ENCODE data around the gene SMC2.

The SMC2 gene

GRCh38 chr9:104091708-104092107 is 2.4 kb upstream of the SMC2 start:
- no peak overlapping the region for H2AFZ ChIP-seq (ENCODE audit: low read depth, low read length)
- H3K4ac ChIP-seq (ENCODE audit: low read depth in 1 of 2, low read length in 2 of 2) = no peak overlapping the region
- H3K79me1 ChIP-seq (replicated peaks; ENCODE audit: low read length, poor library complexity, severe bottlenecking) = peaks cover 6% of the 10 kb centered on the region

DNA sequence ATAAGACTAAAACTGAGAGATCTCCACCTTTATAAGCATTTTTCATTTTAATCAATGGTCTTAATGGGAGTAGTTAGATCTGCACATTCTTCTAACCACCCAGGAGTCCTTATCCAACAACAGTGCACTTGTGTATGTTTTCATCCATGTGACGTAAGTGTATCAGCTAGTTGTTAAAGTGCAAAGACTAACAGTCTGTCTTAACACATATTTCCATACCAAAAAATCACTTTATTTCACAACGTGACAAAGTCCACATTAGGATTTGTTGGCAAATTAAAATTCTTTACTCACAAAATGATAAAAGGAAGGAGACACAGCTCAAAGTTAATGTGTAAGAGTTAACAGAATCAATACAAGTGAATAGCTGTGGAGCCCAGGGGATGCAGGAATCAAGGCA is 1.9 kb upstream of the SMC2 start:
- Histone ChIP-seq H3K27me3 (ENCODE audit: control insufficient read depth in 1 of 2, insufficient read depth in 1 of 2, low read length in 2 of 2) (no peaks in the 10 kb centered on the region), H3K23ac (ENCODE audit: low read length in 2 of 2) (no peak overlapping the region), H3K27ac (ENCODE audit: low read length, poor library complexity, severe bottlenecking) (no peak overlapping the region), H3K36me3 (ENCODE audit: control insufficient read depth in 1 of 2, insufficient read depth in 2 of 2, low read depth in 1 of 2, low read length in 2 of 2) (no peaks in the 10 kb centered on the region), H2AFZ (ENCODE audit: low read depth, low read length) (no peak overlapping the region), H3K14ac (ENCODE audit: low read length in 2 of 2) (no peak overlapping the region), H2BK12ac (ENCODE audit: low read length in 2 of 2) (peak overlapping the region in 1 of 2 experiments; percentile 52), H3K4me3 (ENCODE audit: insufficient read depth in 1 of 2, low read depth in 1 of 2, low read length in 2 of 2) (peak overlapping the region in 1 of 2 experiments; percentile 89), H3K9ac (ENCODE audit: low read length) (no peak overlapping the region), H3K79me1 (replicated peaks; ENCODE audit: low read length, poor library complexity, severe bottlenecking) (peaks cover 6% of the 10 kb centered on the region), H3K4me1 (ENCODE audit: control insufficient read depth, insufficient read depth, low read depth, low read length) (peaks cover 1% of the 10 kb centered on the region), H3K4ac (ENCODE audit: low read depth in 1 of 2, low read length in 2 of 2) (no peak overlapping the region), H3K18ac (ENCODE audit: low read depth in 1 of 2, low read length in 2 of 2) (no peak overlapping the region), H4K8ac (ENCODE audit: low read length) (no peak overlapping the region), H3K9me3 (ENCODE audit: control insufficient read depth, low read length) (no peaks in the 10 kb centered on the region), H3K4me2 (ENCODE audit: low read length, poor library complexity, severe bottlenecking) (no peak overlapping the region), H4K91ac (ENCODE audit: low read length) (no peak overlapping the region), H2BK15ac (ENCODE audit: low read depth, poor library complexity, severe bottlenecking) (no peak overlapping the region), H2AK5ac (ENCODE audit: low read length, severe bottlenecking) (no peak overlapping the region), H2BK120ac (ENCODE audit: low read depth, low read length) (no peak overlapping the region), H2BK5ac (ENCODE audit: low read depth, low read length, poor library complexity, severe bottlenecking) (no peak overlapping the region)
- 100% methylated on average over 1 of the region's 2 CpGs for WGBS
- DNase-seq = no peak

More at GRCh38 chr9:104091708-104092107, 2.4 kb upstream of the SMC2 start:
- no peak overlapping the region for H3K9ac ChIP-seq (ENCODE audit: low read length)
- H3K27me3 ChIP-seq (ENCODE audit: control insufficient read depth in 1 of 2, insufficient read depth in 1 of 2, low read length in 2 of 2) = no peaks in the 10 kb centered on the region
- no peak overlapping the region for H2AK5ac ChIP-seq (ENCODE audit: low read length, severe bottlenecking)
- no peak overlapping the region for H3K18ac ChIP-seq (ENCODE audit: low read depth in 1 of 2, low read length in 2 of 2)
- H2BK15ac ChIP-seq (ENCODE audit: low read depth, poor library complexity, severe bottlenecking) = no peak overlapping the region
- no peak overlapping the region for H3K14ac ChIP-seq (ENCODE audit: low read length in 2 of 2)
- no peak overlapping the region for H4K91ac ChIP-seq (ENCODE audit: low read length)
- H2BK120ac ChIP-seq (ENCODE audit: low read depth, low read length) = no peak overlapping the region
- H3K27ac ChIP-seq (ENCODE audit: low read length, poor library complexity, severe bottlenecking) = no peak overlapping the region
- H3K4me1 ChIP-seq (ENCODE audit: control insufficient read depth, insufficient read depth, low read depth, low read length) = peaks cover 1% of the 10 kb centered on the region
- no peak overlapping the region for H3K4me3 ChIP-seq (ENCODE audit: insufficient read depth in 1 of 2, low read depth in 1 of 2, low read length in 2 of 2)
- no peaks in the 10 kb centered on the region for H3K36me3 ChIP-seq (ENCODE audit: control insufficient read depth in 1 of 2, insufficient read depth in 2 of 2, low read depth in 1 of 2, low read length in 2 of 2)
- peak; percentile 8 for DNase-seq
- H2BK12ac ChIP-seq (ENCODE audit: low read length in 2 of 2) = peak overlapping the region in 1 of 2 experiments; percentile 52
- H3K4me2 ChIP-seq (ENCODE audit: low read length, poor library complexity, severe bottlenecking) = no peak overlapping the region
- H2BK5ac ChIP-seq (ENCODE audit: low read depth, low read length, poor library complexity, severe bottlenecking) = no peak overlapping the region
- 76% methylated on average over 4 of the region's 4 CpGs for WGBS
- H4K8ac ChIP-seq (ENCODE audit: low read length) = no peak overlapping the region
- no peak overlapping the region for H3K23ac ChIP-seq (ENCODE audit: low read length in 2 of 2)
- H3K9me3 ChIP-seq (ENCODE audit: control insufficient read depth, low read length) = no peaks in the 10 kb centered on the region

DNA sequence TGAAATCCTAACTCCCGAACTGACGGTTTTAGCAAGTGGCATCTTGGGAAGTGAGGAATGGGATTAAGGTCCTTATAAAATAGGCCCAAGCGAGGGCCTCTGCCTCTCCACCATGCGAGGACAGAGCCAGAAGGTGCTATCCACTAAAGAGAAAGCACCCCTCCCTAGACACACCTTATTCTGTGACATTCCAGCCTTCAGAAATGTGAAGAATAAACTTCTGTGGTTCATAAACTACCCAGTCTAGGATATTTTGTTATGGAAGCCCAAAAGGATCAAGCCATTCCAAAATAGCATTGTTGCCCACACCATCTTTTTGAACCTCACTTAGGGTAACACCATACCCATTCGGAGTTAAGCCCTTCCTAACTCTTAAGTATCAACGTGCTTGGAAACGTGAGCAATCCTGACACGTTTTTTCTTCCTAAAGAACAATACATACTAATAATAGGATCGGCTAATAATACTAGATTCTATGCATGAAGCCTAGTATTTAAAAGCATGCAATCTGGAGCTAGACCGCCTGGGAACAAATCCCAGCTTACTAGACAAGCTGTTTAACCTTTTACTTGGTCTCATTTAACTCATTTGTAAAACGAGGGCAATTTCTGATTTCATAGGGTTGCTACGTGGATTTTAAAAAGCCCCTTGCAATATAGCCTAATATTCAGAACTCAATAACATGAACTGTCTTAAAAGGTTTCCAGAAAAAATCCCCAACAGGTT is 1.1 kb upstream of the SMC2 start:
- Histone ChIP-seq H3K14ac (ENCODE audit: low read length in 2 of 2) (no peak overlapping the region), H2BK12ac (ENCODE audit: low read length in 2 of 2) (peak overlapping the region in 1 of 2 experiments; percentile 3), H2BK120ac (ENCODE audit: low read depth, low read length) (no peak overlapping the region), H2AFZ (ENCODE audit: low read depth, low read length) (no peak overlapping the region), H3K4me1 (ENCODE audit: control insufficient read depth, insufficient read depth, low read depth, low read length) (peaks cover 1% of the 10 kb centered on the region), H3K4ac (ENCODE audit: low read depth in 1 of 2, low read length in 2 of 2) (no peak overlapping the region), H3K4me2 (ENCODE audit: low read length, poor library complexity, severe bottlenecking) (peak overlapping the region; percentile 74), H3K27ac (ENCODE audit: low read length, poor library complexity, severe bottlenecking) (peak overlapping the region; percentile 99), H4K8ac (ENCODE audit: low read length) (no peak overlapping the region), H2BK15ac (ENCODE audit: low read depth, poor library complexity, severe bottlenecking) (no peak overlapping the region), H3K79me1 (replicated peaks; ENCODE audit: low read length, poor library complexity, severe bottlenecking) (peaks cover 6% of the 10 kb centered on the region), H2AK5ac (ENCODE audit: low read length, severe bottlenecking) (no peak overlapping the region), H3K36me3 (ENCODE audit: control insufficient read depth in 1 of 2, insufficient read depth in 2 of 2, low read depth in 1 of 2, low read length in 2 of 2) (no peaks in the 10 kb centered on the region), H3K9ac (ENCODE audit: low read length) (peak overlapping the region; percentile 98), H3K9me3 (ENCODE audit: control insufficient read depth, low read length) (no peaks in the 10 kb centered on the region), H4K91ac (ENCODE audit: low read length) (no peak overlapping the region), H3K23ac (ENCODE audit: low read length in 2 of 2) (no peak overlapping the region), H3K4me3 (ENCODE audit: insufficient read depth in 1 of 2, low read depth in 1 of 2, low read length in 2 of 2) (peak overlapping the region in 1 of 2 experiments; percentile 89), H2BK5ac (ENCODE audit: low read depth, low read length, poor library complexity, severe bottlenecking) (no peak overlapping the region), H3K18ac (ENCODE audit: low read depth in 1 of 2, low read length in 2 of 2) (peak overlapping the region; percentile 21 to 61), H3K27me3 (ENCODE audit: control insufficient read depth in 1 of 2, insufficient read depth in 1 of 2, low read length in 2 of 2) (no peaks in the 10 kb centered on the region)
- DNase-seq = no peak
- WGBS = 56% methylated on average over 6 of the region's 12 CpGs

GRCh38 chr9:104094534-104095015 is 466 bp downstream of the SMC2 start:
- Histone ChIP-seq H3K4me1 (ENCODE audit: control insufficient read depth, insufficient read depth, low read depth, low read length) (peaks cover 1% of the 10 kb centered on the region), H2AFZ (ENCODE audit: low read depth, low read length) (peak overlapping the region; percentile 76), H3K4me2 (ENCODE audit: low read length, poor library complexity, severe bottlenecking) (peak overlapping the region; percentile 76)

More at GRCh38 chr9:104094534-104095015, 466 bp downstream of the SMC2 start:
- no peak overlapping the region for H2BK12ac ChIP-seq (ENCODE audit: low read length in 2 of 2)
- WGBS = under 1% methylated on average over 12 of the region's 18 CpGs
- no peak overlapping the region for H3K27ac ChIP-seq (ENCODE audit: low read length, poor library complexity, severe bottlenecking)
- H3K79me1 ChIP-seq (replicated peaks; ENCODE audit: low read length, poor library complexity, severe bottlenecking) = peaks cover 6% of the 10 kb centered on the region
- H3K18ac ChIP-seq (ENCODE audit: low read depth in 1 of 2, low read length in 2 of 2) = no peak overlapping the region
- H2BK15ac ChIP-seq (ENCODE audit: low read depth, poor library complexity, severe bottlenecking) = no peak overlapping the region
- no peak for DNase-seq
- no peak overlapping the region for H4K91ac ChIP-seq (ENCODE audit: low read length)
- H3K27me3 ChIP-seq (ENCODE audit: control insufficient read depth in 1 of 2, insufficient read depth in 1 of 2, low read length in 2 of 2) = no peaks in the 10 kb centered on the region
- H4K8ac ChIP-seq (ENCODE audit: low read length) = no peak overlapping the region
- H3K9ac ChIP-seq (ENCODE audit: low read length) = peak overlapping the region; percentile 98
- H2BK5ac ChIP-seq (ENCODE audit: low read depth, low read length, poor library complexity, severe bottlenecking) = no peak overlapping the region
- H3K23ac ChIP-seq (ENCODE audit: low read length in 2 of 2) = no peak overlapping the region
- H2AK5ac ChIP-seq (ENCODE audit: low read length, severe bottlenecking) = no peak overlapping the region
- no peak overlapping the region for H3K14ac ChIP-seq (ENCODE audit: low read length in 2 of 2)
- peak overlapping the region; percentile 82 to 89 for H3K4me3 ChIP-seq (ENCODE audit: insufficient read depth in 1 of 2, low read depth in 1 of 2, low read length in 2 of 2)
- H2BK120ac ChIP-seq (ENCODE audit: low read depth, low read length) = no peak overlapping the region
- peak overlapping the region in 1 of 2 experiments; percentile 28 for H3K4ac ChIP-seq (ENCODE audit: low read depth in 1 of 2, low read length in 2 of 2)
- H3K36me3 ChIP-seq (ENCODE audit: control insufficient read depth in 1 of 2, insufficient read depth in 2 of 2, low read depth in 1 of 2, low read length in 2 of 2) = no peaks in the 10 kb centered on the region
- H3K9me3 ChIP-seq (ENCODE audit: control insufficient read depth, low read length) = no peaks in the 10 kb centered on the region
